ENCODE measurements around the gene MED12L. TPM values are rescaled to one million over a fixed set of nuclear protein-coding genes. Genes with fewer than 3 reads are reported as not detected.
"Not testable (repeated sequence)": the region's sequence is repeated elsewhere in the genome, so short reads cannot be mapped to it uniquely, and the experiment has no call there.

MED12L gene
- total RNA-seq, 2 donors from 2014 or later, result 4.4 to 5.8 TPM

GRCh38 chr3:151225040-151225975 lies 139.8 kb downstream of the MED12L start:
- peak overlapping the region; percentile 8 to 70 for H3K4me3 Mint-ChIP-seq
- H3K27ac Mint-ChIP-seq, result peak overlapping the region; percentile 95
- H3K4me1 Mint-ChIP-seq (ENCODE audit: low read depth), result peaks cover 53% of the 10 kb centered on the region
- DNase-seq, result no peak
- peaks cover 16 to 18% of the 10 kb centered on the region in 2 donors for H3K9me3 Mint-ChIP-seq
- peaks cover 17 to 27% of the 10 kb centered on the region in 2 donors for H3K36me3 Mint-ChIP-seq (ENCODE audit: insufficient read depth in 2 of 2)
- no peaks in the 10 kb centered on the region for H3K27me3 Mint-ChIP-seq (ENCODE audit: low read depth)
- no peak for ATAC-seq (replicated peaks in 1 of 2)

- Mint-ChIP-seq H3K36me3 (ENCODE audit: insufficient read depth in 2 of 2) (peaks cover 10 to 19% of the 10 kb centered on the region in 2 donors), H3K4me1 (ENCODE audit: low read depth) (peaks cover 61% of the 10 kb centered on the region), H3K27me3 (ENCODE audit: low read depth) (no peaks in the 10 kb centered on the region), H3K27ac (peak overlapping the region; percentile 95), H3K4me3 (peak overlapping the region; percentile 58 to 70), H3K9me3 (peaks cover 9 to 10% of the 10 kb centered on the region in 2 donors)
- peak; percentile 35 to 46 for DNase-seq
- peak; percentile 75 to 79 for ATAC-seq (replicated peaks in 1 of 2)
These were observed 140.7 kb downstream of the MED12L start for GRCh38 chr3:151226088-151226563.

GRCh38 chr3:151226825-151227224 lies 141.4 kb downstream of the MED12L start:
- H3K27me3 Mint-ChIP-seq (ENCODE audit: low read depth), result no peaks in the 10 kb centered on the region
- peaks cover 7 to 8% of the 10 kb centered on the region in 2 donors for H3K9me3 Mint-ChIP-seq
- peak overlapping the region; percentile 95 for H3K27ac Mint-ChIP-seq
- H3K36me3 Mint-ChIP-seq (ENCODE audit: insufficient read depth in 2 of 2), result peaks cover 8 to 12% of the 10 kb centered on the region in 2 donors
- DNase-seq, result no peak
- peaks cover 66% of the 10 kb centered on the region for H3K4me1 Mint-ChIP-seq (ENCODE audit: low read depth)
- peak overlapping the region; percentile 58 to 70 for H3K4me3 Mint-ChIP-seq
- no peak for ATAC-seq (replicated peaks in 1 of 2)

GRCh38 chr3:151227266-151227806 lies 141.9 kb downstream of the MED12L start:
- peak overlapping the region; percentile 59 for H3K27ac Mint-ChIP-seq
- peak overlapping the region; percentile 58 to 70 for H3K4me3 Mint-ChIP-seq
- peaks cover 66% of the 10 kb centered on the region for H3K4me1 Mint-ChIP-seq (ENCODE audit: low read depth)
- DNase-seq (no peak), ATAC-seq (replicated peaks in 1 of 2) (peak; percentile 19 to 26)
- H3K27me3 Mint-ChIP-seq (ENCODE audit: low read depth), result no peaks in the 10 kb centered on the region
- H3K36me3 Mint-ChIP-seq (ENCODE audit: insufficient read depth in 2 of 2), result peaks cover 3 to 7% of the 10 kb centered on the region in 2 donors
- peaks cover 2% of the 10 kb centered on the region in 2 donors for H3K9me3 Mint-ChIP-seq

GRCh38 chr3:151227807-151228665 lies 142.6 kb downstream of the MED12L start:
- DNase-seq (peak; percentile 81 to 84), ATAC-seq (replicated peaks in 1 of 2) (peak; percentile 73 to 75)
- Mint-ChIP-seq H3K4me3 (peak overlapping the region; percentile 58 to 70), H3K27ac (peak overlapping the region; percentile 4), H3K4me1 (ENCODE audit: low read depth) (peaks cover 66% of the 10 kb centered on the region), H3K27me3 (ENCODE audit: low read depth) (no peaks in the 10 kb centered on the region), H3K9me3 (no peaks in the 10 kb centered on the region), H3K36me3 (ENCODE audit: insufficient read depth in 2 of 2) (peaks cover 0 to under 1% of the 10 kb centered on the region in 2 donors)

DNA sequence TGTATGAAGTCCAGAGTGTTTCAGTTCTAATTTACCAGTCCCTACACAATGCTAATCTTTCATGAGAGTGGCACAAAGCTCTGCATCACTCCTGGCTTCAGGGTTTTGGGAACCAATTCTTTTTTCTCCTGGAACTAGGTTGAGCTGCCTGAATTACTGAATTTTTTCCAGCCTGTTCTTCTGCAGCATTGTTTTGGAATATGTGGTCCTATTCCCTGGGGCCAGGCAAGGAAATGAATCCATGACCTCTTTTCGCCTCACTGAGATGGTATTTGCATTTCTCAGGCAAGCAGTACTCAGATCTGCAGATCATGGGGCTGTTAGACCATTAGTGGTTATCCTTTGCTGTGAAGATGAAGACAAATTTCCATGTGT lies 143.2 kb downstream of the MED12L start:
- no peak for ATAC-seq (replicated peaks in 1 of 2)
- Mint-ChIP-seq H3K27ac (peak overlapping the region; percentile 10), H3K27me3 (ENCODE audit: low read depth) (peaks cover under 1% of the 10 kb centered on the region), H3K4me3 (peak overlapping the region; percentile 27 to 54), H3K4me1 (ENCODE audit: low read depth) (peaks cover 66% of the 10 kb centered on the region), H3K36me3 (ENCODE audit: insufficient read depth in 2 of 2) (no peaks in the 10 kb centered on the region), H3K9me3 (no peaks in the 10 kb centered on the region)
- no peak for DNase-seq

DNA sequence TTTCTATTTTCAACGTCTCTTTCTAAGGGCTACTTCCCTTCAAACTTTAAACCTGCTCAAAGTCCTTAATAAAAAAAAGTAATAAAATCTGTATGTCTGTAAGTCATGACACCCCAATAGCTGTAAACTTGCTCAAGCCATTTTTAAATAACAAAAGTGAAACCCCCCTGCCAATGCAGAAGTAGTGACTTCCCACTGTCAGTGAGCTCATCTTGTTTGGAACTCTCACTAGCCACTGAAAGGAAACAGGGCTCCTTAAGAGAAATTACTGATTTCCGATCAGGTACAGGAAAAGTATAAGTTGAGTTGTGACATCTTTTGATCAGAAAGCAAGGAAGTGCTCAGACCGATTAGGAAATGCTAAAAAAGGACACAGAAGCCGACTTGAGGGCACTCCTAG lies 145.2 kb downstream of the MED12L start:
- Mint-ChIP-seq H3K4me3 (peak overlapping the region; percentile 55 to 73), H3K27ac (peak overlapping the region; percentile 84), H3K27me3 (ENCODE audit: low read depth) (peaks cover 4% of the 10 kb centered on the region), H3K36me3 (ENCODE audit: insufficient read depth in 2 of 2) (no peaks in the 10 kb centered on the region), H3K9me3 (no peaks in the 10 kb centered on the region), H3K4me1 (ENCODE audit: low read depth) (peaks cover 50% of the 10 kb centered on the region)
- DNase-seq (no peak), ATAC-seq (replicated peaks in 1 of 2) (peak in 1 of 2 donors; percentile 8)

DNA sequence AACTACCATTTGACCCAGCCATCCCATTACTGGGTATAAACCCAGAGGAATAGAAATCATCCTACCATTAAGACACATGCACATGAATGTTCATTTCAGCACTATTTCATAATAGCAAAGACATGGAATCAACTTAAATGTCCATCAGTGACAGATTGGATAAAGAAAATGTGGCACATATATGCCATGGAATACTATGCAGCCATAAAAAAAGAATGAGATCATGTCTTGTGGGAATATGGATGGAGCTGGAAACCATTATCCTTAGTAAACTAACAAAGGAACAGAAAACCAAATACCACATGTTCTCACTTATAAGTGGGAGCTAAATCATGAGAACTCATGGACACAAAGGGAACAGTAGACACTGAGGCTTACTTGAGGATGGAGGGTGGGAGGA lies 146.9 kb downstream of the MED12L start:
- DNase-seq; H3K4me3 Mint-ChIP-seq; H3K9me3 Mint-ChIP-seq; H3K36me3 Mint-ChIP-seq (ENCODE audit: insufficient read depth in 2 of 2); H3K27me3 Mint-ChIP-seq (ENCODE audit: low read depth); ATAC-seq (replicated peaks in 1 of 2): not testable (repeated sequence)
- H3K4me1 Mint-ChIP-seq (ENCODE audit: low read depth), result peaks cover 32% of the 10 kb centered on the region
- peak overlapping the region; percentile 7 for H3K27ac Mint-ChIP-seq

GRCh38 chr3:151232991-151233390 lies 147.5 kb downstream of the MED12L start:
- H3K4me1 Mint-ChIP-seq (ENCODE audit: low read depth), result peaks cover 26% of the 10 kb centered on the region
- no peak for DNase-seq

DNA sequence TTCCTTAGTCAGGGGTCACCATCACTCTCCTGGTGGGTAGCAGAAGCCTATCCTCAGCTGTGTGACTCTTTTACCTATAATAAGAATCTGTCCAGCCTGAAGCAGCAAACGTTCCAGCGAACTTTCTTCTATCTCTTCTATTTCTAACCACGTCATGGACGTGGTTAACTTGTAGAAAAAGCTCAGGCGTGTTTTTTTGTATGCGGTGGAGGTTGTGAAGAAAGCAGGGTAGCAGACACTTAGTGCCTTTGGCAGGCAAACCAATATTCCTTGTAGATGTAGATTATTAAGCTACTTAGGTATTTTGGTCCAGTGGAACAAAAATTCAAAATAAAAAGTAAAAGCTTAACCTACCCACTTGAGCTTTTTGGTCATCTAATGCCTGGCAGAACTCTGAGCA lies 149.4 kb downstream of the MED12L start:
- no peaks in the 10 kb centered on the region for H3K9me3 Mint-ChIP-seq
- H3K4me1 Mint-ChIP-seq (ENCODE audit: low read depth), result peaks cover 18% of the 10 kb centered on the region
- ATAC-seq (replicated peaks in 1 of 2) (no peak), DNase-seq (no peak)
- no peak overlapping the region for H3K4me3 Mint-ChIP-seq
- H3K27ac Mint-ChIP-seq, result no peak overlapping the region
- no peaks in the 10 kb centered on the region for H3K36me3 Mint-ChIP-seq (ENCODE audit: insufficient read depth in 2 of 2)
- H3K27me3 Mint-ChIP-seq (ENCODE audit: low read depth), result peaks cover 4% of the 10 kb centered on the region

More at GRCh38 chr3:151232991-151233390, 147.5 kb downstream of the MED12L start:
- peaks cover 4% of the 10 kb centered on the region for H3K27me3 Mint-ChIP-seq (ENCODE audit: low read depth)
- H3K27ac Mint-ChIP-seq, result no peak overlapping the region
- H3K9me3 Mint-ChIP-seq, result no peaks in the 10 kb centered on the region
- no peak overlapping the region for H3K4me3 Mint-ChIP-seq
- no peaks in the 10 kb centered on the region for H3K36me3 Mint-ChIP-seq (ENCODE audit: insufficient read depth in 2 of 2)
- no peak for ATAC-seq (replicated peaks in 1 of 2)

- DNase-seq (no peak), ATAC-seq (replicated peaks in 1 of 2) (no peak)
- Mint-ChIP-seq H3K4me3 (no peak overlapping the region), H3K9me3 (no peaks in the 10 kb centered on the region), H3K36me3 (ENCODE audit: insufficient read depth in 2 of 2) (no peaks in the 10 kb centered on the region), H3K27me3 (ENCODE audit: low read depth) (peaks cover 4% of the 10 kb centered on the region), H3K27ac (no peak overlapping the region), H3K4me1 (ENCODE audit: low read depth) (peaks cover 3% of the 10 kb centered on the region)
These were observed 150.9 kb downstream of the MED12L start for GRCh38 chr3:151236316-151236715.

DNA sequence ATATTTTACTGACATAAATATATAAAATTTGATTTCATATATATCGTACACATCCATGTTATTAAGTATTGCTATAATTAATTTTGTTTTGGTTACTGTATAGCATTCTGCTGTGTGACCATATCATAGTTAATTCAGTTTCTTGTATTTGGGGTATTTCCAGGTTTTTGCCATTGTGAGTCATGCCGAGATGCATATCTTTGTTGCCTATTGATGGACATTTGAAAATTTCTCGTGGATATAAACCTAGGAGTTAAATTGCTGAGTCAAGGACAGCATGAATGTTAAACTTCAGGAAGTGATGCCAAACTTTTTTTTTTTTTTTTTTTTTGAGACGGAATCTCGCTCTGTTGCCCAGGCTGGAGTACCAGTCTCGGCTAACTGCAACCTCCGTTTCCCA lies 151.3 kb downstream of the MED12L start:
- Mint-ChIP-seq H3K36me3 (ENCODE audit: insufficient read depth in 2 of 2) (no peaks in the 10 kb centered on the region), H3K4me3 (no peak overlapping the region), H3K27me3 (ENCODE audit: low read depth) (peaks cover 4% of the 10 kb centered on the region), H3K9me3 (no peaks in the 10 kb centered on the region), H3K27ac (no peak overlapping the region), H3K4me1 (ENCODE audit: low read depth) (no peaks in the 10 kb centered on the region)
- no peak for ATAC-seq (replicated peaks in 1 of 2)
- DNase-seq, result no peak

All from activated T-cell treated with anti-CD3 and anti-CD28 coated beads, Interleukin-2, amount 50 U/mL, for 72 hours (primary cell).